Measurements from ENCODE around the gene IFNGR2. TPM values are rescaled to one million over a fixed set of nuclear protein-coding genes. Genes with fewer than 3 reads are reported as not detected.

Gene IFNGR2
- total RNA-seq, 1 donor from 2014 or later = 83.5 TPM

GRCh38 chr21:33371366-33371765 lies 31.8 kb upstream of the IFNGR2 start:
- DNase-seq (no peak), ATAC-seq (no peak)
- Histone ChIP-seq H3K9me3 (peaks cover 20% of the 10 kb centered on the region), H3K4me3 (no peak overlapping the region), H3K27ac (no peak overlapping the region), H3K4me1 (peaks cover 22% of the 10 kb centered on the region), H3K27me3 (ENCODE audit: low read depth) (no peaks in the 10 kb centered on the region), H3K36me3 (no peaks in the 10 kb centered on the region)
- intact Hi-C loops (cut with DNase I) = no loop called here
- TF ChIP-seq, protein P1, sequence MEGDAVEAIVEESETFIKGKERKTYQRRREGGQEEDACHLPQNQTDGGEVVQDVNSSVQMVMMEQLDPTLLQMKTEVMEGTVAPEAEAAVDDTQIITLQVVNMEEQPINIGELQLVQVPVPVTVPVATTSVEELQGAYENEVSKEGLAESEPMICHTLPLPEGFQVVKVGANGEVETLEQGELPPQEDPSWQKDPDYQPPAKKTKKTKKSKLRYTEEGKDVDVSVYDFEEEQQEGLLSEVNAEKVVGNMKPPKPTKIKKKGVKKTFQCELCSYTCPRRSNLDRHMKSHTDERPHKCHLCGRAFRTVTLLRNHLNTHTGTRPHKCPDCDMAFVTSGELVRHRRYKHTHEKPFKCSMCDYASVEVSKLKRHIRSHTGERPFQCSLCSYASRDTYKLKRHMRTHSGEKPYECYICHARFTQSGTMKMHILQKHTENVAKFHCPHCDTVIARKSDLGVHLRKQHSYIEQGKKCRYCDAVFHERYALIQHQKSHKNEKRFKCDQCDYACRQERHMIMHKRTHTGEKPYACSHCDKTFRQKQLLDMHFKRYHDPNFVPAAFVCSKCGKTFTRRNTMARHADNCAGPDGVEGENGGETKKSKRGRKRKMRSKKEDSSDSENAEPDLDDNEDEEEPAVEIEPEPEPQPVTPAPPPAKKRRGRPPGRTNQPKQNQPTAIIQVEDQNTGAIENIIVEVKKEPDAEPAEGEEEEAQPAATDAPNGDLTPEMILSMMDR (IDR thresholded peaks at IDR 0.05) = no peak

- Histone ChIP-seq H3K36me3 (no peaks in the 10 kb centered on the region), H3K4me1 (peaks cover 22% of the 10 kb centered on the region), H3K4me3 (no peak overlapping the region), H3K27ac (no peak overlapping the region), H3K27me3 (ENCODE audit: low read depth) (no peaks in the 10 kb centered on the region), H3K9me3 (peaks cover 10% of the 10 kb centered on the region)
- intact Hi-C loops (cut with DNase I) = no loop called here
- ATAC-seq (no peak), DNase-seq (no peak)
- TF ChIP-seq, protein P1 (IDR thresholded peaks at IDR 0.05) = no peak
Measured at GRCh38 chr21:33372582-33372981, 30.6 kb upstream of the IFNGR2 start.

- intact Hi-C loops (cut with DNase I) = no loop called here
- H3K36me3 ChIP-seq = no peaks in the 10 kb centered on the region
- H3K27ac ChIP-seq = peak overlapping the region; percentile 72
- peaks cover 2% of the 10 kb centered on the region for H3K9me3 ChIP-seq
- ATAC-seq (peak; percentile 72 to 80), DNase-seq (no peak)
- no peak overlapping the region for H3K4me3 ChIP-seq
- TF ChIP-seq, protein P1 (IDR thresholded peaks at IDR 0.05) = no peak
- peaks cover 22% of the 10 kb centered on the region for H3K4me1 ChIP-seq
- H3K27me3 ChIP-seq (ENCODE audit: low read depth) = no peaks in the 10 kb centered on the region
Measured at GRCh38 chr21:33373451-33373850, 29.8 kb upstream of the IFNGR2 start.

DNA sequence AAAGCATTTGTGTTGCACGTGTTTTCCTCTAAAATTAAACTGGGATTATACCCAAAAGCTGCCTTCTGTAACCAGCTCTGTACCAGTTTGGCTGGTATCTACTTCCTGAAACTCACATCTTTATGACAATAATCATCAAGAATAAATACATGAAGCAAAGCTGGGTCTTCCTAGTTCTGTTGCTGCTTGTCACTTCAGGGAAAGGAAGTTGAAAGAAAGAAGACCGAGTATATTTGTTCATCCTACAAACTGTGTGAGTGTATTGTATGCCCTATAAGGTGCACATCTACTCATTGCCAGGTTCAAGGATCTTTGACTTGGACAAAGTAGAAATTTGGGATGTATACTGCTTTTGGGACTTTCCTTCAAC lies 29.1 kb upstream of the IFNGR2 start:
- H3K4me3 ChIP-seq = no peak overlapping the region
- H3K4me1 ChIP-seq = peaks cover 22% of the 10 kb centered on the region
- H3K9me3 ChIP-seq = no peaks in the 10 kb centered on the region
- ATAC-seq (peak; percentile 11 to 40), DNase-seq (no peak)
- H3K36me3 ChIP-seq = no peaks in the 10 kb centered on the region
- peak overlapping the region; percentile 72 for H3K27ac ChIP-seq
- intact Hi-C loops (cut with DNase I) = no loop called here
- TF ChIP-seq, protein P1 (IDR thresholded peaks at IDR 0.05) = no peak
- no peaks in the 10 kb centered on the region for H3K27me3 ChIP-seq (ENCODE audit: low read depth)

DNA sequence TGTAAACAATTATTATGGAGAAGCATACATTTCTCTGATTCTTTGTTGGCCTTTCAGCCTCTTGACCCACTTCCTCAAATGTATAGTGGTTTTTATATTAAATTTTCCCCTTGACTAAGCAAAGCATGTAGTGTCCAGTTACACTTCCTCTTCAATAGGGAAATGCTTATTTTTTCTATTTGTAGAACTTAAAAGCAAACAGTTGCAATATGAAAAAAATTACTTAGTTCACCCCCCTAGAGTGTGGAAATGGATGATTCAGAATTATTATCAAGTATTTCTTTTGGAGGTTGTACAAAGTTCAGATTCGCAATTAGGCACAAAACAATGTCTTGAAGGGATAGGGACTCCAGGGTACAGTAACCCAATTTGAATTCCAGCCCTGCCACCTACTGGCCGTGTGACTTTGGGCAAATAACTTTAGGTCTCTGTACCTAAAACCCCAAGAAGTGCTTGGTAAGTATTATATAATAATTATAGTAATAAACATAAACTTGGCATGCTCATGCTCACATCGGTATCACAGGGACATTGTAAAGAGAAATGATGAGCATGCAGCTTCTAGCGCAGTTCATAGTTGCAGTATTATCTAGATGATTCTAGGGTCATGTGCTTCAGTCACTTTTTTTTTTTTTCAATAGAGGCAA lies 28.6 kb upstream of the IFNGR2 start:
- intact Hi-C loops (cut with DNase I) = no loop called here
- no peaks in the 10 kb centered on the region for H3K9me3 ChIP-seq
- peak; percentile 81 to 87 for ATAC-seq
- H3K27me3 ChIP-seq (ENCODE audit: low read depth) = no peaks in the 10 kb centered on the region
- peaks cover 26% of the 10 kb centered on the region for H3K4me1 ChIP-seq
- TF ChIP-seq, protein P1 (IDR thresholded peaks at IDR 0.05) = peak; percentile 69
- no peak for DNase-seq
- H3K27ac ChIP-seq = peak overlapping the region; percentile 72
- H3K36me3 ChIP-seq = no peaks in the 10 kb centered on the region
- no peak overlapping the region for H3K4me3 ChIP-seq

Measured in lower lobe of right lung (tissue), 2 donors.